8988T (cell line): ENCODE results near the gene NAALADL2.

Source experiments
- DNase-seq: peaks from one replicate; pipeline ENCODE4 v3.0.0; 2011

NAALADL2 gene

GRCh38 chr3:175001091-175001490, 142.0 kb downstream of the NAALADL2 start:
- DNase-seq, result no peak

GRCh38 chr3:175002732-175003143, 143.6 kb downstream of the NAALADL2 start:
- DNase-seq, result no peak

DNA sequence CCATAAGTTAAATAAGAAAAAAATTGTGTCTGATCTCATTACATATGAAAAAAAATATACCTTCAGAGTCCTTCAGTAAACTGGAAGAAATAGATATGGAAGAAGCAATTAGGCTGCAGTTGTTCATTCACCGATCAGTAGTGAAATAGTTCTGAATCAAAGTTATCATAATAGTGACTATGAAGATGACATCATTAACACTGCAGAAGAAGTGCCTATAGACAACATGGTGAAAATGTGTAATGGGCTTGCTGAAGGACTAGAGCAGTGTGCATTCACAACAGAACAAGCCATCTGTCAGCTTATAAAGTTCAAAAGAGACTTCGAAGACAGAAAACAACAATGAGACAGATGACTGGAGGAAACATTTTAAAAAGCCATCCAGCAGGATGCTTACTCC, 144.5 kb downstream of the NAALADL2 start:
- no peak for DNase-seq

- DNase-seq, result no peak
Measured at GRCh38 chr3:175005193-175005592, 146.1 kb downstream of the NAALADL2 start.

DNA sequence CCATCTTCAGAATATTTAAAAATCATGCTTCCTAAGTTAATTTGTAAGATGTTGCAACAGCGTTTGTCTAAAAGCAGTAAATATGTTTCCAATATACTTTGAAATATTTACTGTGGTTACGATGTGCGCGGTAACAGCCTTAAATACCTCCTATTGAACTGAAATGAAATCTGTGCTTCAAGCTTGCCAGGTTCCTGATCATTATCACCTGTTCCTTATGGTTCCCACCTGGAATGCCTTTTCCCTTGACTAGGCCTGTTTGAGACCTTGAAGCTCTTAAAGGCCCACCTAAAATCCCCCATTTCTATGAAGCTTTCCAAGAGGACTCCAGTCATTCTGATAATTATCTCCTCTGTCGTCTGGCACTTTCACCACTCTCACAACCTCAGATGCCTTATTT, 146.7 kb downstream of the NAALADL2 start:
- DNase-seq, result no peak

GRCh38 chr3:175007306-175007705, 148.2 kb downstream of the NAALADL2 start:
- DNase-seq, result no peak

DNA sequence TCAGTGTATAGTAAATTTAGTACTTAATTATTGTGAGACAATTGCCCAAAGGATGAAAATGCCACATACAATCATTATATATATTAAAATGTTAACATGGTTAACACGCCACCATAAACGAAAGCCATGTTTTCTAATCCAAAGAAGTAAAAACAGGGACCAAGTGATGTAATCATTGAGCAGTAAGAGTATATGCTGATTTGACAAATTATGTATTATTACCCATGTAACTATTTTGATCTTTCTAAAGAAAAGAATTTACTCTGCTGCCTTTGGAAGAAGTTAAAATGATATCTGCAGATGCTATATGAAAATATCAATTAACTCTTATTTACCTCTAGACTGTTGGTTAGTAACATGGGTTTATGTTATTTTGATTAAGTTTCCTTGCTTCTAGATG, 150.2 kb downstream of the NAALADL2 start:
- DNase-seq, result no peak

GRCh38 chr3:175015056-175015635, 156.0 kb downstream of the NAALADL2 start:
- DNase-seq, result no peak

DNA sequence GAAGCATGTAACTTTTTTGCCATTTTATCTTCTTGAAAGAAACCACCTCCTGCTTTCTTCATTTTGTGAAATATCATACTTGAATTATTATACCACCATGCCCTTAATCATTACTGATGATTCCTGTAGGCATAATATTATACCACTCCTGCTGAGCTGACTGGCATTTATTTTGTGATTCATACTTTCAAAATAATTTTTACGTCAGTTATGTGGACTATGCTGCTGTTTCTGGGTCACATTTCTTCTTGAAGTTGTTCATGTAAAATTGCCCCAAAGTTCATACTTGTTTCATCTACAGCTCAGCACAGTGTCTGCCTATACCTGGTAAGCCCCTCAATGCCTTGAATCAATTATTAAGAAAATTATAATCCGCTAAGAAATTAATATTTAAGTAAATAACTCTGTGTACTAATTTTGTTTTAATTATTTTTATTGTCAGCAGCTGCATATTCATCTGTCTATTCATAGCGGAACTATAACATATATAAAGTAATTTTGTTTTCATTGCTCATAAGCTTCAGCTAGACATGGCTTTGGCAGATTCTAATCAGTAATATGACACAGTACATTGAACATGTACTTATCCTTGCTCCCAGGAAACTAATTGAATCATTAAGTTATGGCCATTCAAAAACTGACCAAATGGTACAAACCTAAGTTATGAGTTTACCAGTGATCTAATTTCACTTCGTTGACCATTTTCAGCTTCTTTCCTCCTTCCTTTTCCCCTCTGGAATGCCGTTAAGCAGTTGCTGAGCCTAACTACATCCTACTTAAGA, 160.0 kb downstream of the NAALADL2 start:
- DNase-seq, result no peak

DNA sequence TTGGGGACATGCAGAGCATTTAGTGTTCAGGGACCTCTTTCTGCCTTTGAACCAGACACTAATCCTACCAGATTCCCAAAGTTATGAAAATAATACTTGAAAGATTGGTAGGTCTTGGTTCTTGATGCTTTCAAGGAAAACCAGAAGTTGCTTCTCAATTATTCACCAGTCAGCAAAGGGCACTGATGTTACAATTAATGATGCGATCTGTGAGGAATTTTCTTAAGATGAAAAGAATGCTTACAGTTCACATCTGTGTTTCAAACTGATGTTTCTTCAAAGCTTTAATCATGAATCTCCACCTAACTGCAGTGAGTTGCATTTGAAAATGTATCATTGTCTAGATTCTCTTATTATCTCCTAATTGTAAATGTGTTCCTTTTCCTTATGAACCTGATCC, 161.0 kb downstream of the NAALADL2 start:
- DNase-seq, result no peak

DNA sequence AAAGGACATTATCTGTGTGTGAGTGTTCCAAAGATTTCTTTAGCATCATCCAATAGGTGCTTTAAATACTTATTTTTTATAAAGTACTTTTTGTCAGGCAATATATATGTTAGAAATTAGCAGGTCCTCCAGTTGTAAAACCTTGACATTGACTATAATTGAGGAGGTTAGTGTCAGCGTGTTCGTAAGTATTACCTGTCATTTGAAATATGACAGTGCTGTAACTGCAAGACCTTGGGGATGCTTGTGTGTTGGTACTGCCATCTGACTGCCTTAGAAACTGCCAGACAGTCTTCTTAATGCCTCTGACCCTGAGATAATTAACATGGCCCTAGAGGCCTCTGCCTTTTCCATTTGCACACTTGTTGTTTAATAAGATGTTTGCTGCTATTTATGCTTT, 170.7 kb downstream of the NAALADL2 start:
- no peak for DNase-seq

- no peak for DNase-seq
Measured at GRCh38 chr3:175039875-175040274, 180.7 kb downstream of the NAALADL2 start.

- DNase-seq, result no peak
Measured at GRCh38 chr3:175041369-175041768, 182.2 kb downstream of the NAALADL2 start.

GRCh38 chr3:175046601-175047000, 187.5 kb downstream of the NAALADL2 start:
- no peak for DNase-seq

DNA sequence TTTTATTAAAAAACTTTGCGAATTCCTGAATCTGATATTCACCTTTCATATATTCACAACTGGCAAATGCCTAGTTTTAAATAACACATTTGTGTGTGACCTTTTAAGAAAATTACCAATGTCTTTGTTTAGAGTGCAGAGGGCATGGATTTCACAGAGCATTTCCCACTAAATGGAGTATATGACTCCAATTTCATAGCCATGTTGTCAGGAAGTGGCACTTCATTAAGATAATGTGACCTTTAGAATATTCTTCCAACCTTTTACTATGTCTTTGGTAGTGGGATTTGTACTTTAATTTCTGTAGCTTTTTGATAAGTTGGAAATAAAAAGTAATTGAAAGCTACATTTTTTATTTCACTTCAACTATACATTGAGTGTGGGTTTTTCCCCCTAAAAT, 188.7 kb downstream of the NAALADL2 start:
- no peak for DNase-seq

DNA sequence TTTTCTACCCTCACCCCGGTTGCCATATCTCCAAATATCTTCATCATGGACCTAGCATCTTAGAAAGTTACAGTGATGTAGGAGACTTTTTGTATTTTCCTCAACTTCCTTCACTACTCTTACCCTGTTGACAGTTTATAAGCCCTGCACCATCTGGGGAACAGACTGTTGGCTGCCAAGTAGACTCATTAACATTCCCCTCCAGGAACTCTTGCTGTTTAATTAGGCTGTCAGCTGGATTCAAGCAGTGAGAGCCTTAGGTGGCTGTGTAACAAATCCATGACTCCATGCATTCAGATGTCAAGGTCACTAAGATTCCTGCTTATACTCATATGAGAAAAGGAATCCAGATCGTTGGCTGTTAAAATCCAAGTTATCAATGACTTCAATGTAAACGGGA, 198.3 kb downstream of the NAALADL2 start:
- no peak for DNase-seq

DNA sequence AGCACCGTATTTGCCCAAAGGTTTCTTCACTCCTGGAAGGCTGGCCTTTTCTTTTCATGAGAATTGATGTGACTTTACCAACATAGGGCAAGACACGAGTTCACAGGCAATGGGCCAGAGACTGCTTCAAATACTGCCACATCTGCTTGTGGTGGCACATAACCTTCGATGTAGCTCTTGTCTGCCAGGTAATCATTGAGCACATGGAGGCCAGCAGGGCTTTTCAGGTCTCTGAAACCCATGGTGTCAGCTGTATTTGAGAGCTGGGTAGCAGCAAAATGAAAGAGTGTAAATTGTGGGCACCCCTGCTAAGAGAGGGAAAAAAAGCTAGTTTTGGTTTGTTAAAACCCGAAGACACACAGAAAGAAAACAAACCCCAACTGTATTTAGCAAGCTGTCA, 200.7 kb downstream of the NAALADL2 start:
- DNase-seq, result no peak

DNA sequence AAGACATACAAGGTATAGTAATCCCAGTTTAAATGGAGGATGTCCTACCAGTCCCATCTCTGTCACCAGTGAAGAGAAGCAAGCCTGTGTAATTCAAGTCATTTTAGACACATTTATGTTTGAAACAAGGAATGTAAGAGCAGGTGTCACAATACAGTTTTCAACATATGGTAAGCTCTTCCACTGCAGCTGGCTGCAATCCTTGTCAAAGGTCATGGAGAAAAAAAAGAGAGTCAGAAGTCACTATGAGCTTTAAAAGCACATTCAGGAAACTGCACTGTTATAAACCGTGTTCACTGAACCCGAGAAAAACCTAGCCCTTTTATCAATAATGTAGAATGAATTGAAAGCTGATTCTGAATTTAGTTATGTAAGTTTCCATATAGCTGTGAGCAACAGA, 206.4 kb downstream of the NAALADL2 start:
- DNase-seq, result no peak

GRCh38 chr3:175066617-175067415, 207.7 kb downstream of the NAALADL2 start:
- no peak for DNase-seq

GRCh38 chr3:175068587-175068986, 209.5 kb downstream of the NAALADL2 start:
- no peak for DNase-seq

DNA sequence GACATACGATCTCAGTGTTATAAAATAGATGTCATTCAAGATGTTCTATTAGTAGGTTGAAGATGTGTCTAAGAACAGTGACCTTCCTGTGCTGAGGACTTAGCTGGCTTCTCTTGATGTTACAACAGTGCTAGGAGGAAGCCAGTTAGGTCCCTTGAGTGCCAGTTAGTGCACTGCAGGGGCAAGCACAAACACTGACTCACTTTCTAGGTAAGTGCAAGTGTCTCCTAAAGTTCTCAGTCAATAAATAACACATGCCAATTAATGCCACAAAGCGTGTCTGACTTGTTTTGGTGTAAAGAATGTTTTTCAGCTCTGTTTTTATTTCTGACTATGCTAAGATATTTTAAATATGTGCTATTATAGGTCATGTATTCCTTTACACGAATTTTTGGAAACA, 211.8 kb downstream of the NAALADL2 start:
- DNase-seq, result no peak

DNA sequence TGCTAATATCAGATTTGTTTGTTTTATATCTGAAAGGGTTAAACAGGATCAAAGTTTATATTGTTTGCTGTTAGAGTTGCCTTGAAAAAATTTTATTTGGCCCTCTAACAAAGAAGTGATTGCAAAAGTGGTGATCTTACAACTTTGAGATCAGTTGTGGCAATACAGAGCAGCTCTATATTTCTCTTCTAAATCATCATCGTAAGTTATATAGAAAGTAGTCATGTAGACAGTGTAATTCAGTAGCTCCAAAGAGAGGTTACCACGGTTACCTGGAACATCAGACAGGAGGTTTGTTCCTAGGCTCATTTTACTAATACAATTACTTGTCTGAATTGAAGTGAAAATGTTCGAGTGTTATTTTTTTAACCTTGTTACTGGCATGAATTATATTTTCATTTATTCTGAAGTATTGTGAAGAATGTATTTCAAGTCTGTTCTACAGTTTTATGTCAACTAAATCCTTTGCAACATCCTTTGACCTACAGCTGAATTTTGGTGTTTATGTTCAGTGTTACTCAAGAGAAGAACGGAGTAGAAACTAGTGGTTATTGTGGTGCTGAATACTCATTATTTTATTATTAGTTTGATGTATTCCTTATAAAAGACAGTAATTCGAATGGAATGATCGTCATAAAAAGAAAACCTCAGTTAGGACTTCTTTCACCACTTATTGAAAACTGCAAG, 214.2 kb downstream of the NAALADL2 start:
- DNase-seq, result no peak

GRCh38 chr3:175075269-175075668, 216.1 kb downstream of the NAALADL2 start:
- DNase-seq, result no peak
